Psoas muscle (tissue), 8 donors: Measurements from ENCODE around the gene ADGRB2. TPM values are rescaled to one million over a fixed set of nuclear protein-coding genes. Genes with fewer than 3 reads are reported as not detected.

Source experiments
- ATAC-seq, 4 donors: fragments of 200-7000 bp; cut with Tn5 transposase; one replicate each; pipeline ENCODE4 v1.9.1; 2020; ENCODE audit warnings: moderate library complexity in 3 of 4, mild to moderate bottlenecking in 2 of 4
- DNase-seq, 2 donors: peaks; one replicate each; pipeline ENCODE4 v3.0.0-alpha.2; 2020
- H3K27ac ChIP-seq: fragments of 200-600 bp; one replicate; pipeline ENCODE4 v1.8.0; 2022
- H3K27me3 ChIP-seq, 3 donors: fragments of 200-600 bp in 1 of 3; one replicate each; pipeline versions ENCODE4 v1.6.1 to v1.8.0; 2013 to 2022; ENCODE audit warnings: low read length in 2 of 3, mild to moderate bottlenecking in 2 of 3, moderate library complexity in 1 of 3; ENCODE audit not compliant: insufficient read depth in 3 of 3
- H3K36me3 ChIP-seq, 2 donors: fragments of 200-600 bp in 1 of 2; one replicate each; pipeline versions ENCODE4 v1.6.1 to v1.8.0; 2013 to 2022; ENCODE audit warnings: low read depth in 1 of 2, mild to moderate bottlenecking in 1 of 2, moderate library complexity in 1 of 2; ENCODE audit not compliant: insufficient read depth in 1 of 2
- H3K4me1 ChIP-seq: fragments of 200-600 bp; one replicate; pipeline ENCODE4 v1.8.0; 2022
- H3K4me3 ChIP-seq: fragments of 200-600 bp; one replicate; pipeline ENCODE4 v1.8.0; 2022; ENCODE audit warnings: mild to moderate bottlenecking
- H3K9me3 ChIP-seq: fragments of 200-600 bp; one replicate; pipeline ENCODE4 v1.8.0; 2022
- CTCF ChIP-seq: fragments of 200-600 bp; IDR thresholded peaks from one replicate; pipeline ENCODE4 v1.8.0; 2022; ENCODE audit warnings: antibody characterized with exemption
- WGBS, 3 donors: extraction: QIAGEN DNeasy Blood & Tissue Kit; methylation state at CpG; one replicate each; pipeline versions ENCODE4 v1.1.6 to v1.1.7; 2013; 5-methylcytosine and 5-hydroxymethylcytosine counted together
- intact Hi-C, 2 donors: fragments of 100-400 bp; cut with DNase I; formaldehyde crosslinking; loops; one replicate each; pipeline versions ENCODE4 v1.11.0 to v1.14.2; 2022
- polyA plus RNA-seq, 3 donors: library from polyadenylated mRNA; stranded (reverse); fragments of 200-250 nt; gene quantifications; one replicate each; pipeline ENCODE4 v1.2.3, GENCODE V29; 2013
- total RNA-seq, 4 donors: library from RNA; stranded (reverse); fragmentation: NEBNext Ultra II Directional in 2 of 4; extraction: Animal tissue kit (Norgen Biotek cat#: 25700) in 2 of 4; gene quantifications; one replicate each; pipeline versions ENCODE4 v1.2.1 to v1.2.4, GENCODE V29; 2021 to 2023
- donor health status: healthy with polysubstance abuse.
- donor health status: DM: no; HTN: no; CAD: no; lungs with moderate emphysema.
- donor health status: Bipolar disorder and iron deficiency.
- donor health status: healthy.
- donor health status: DM: yes; HTN: yes; CAD: no.
- donor health status: DM: no; HTN: no; CAD: no.
- donor health status: DM: no; HTN: no; CAD: no.
- donor health status: DM: yes; HTN: yes; CAD: no.

Gene ADGRB2
- total and polyA plus RNA-seq, 7 donors, result 0.44 to 1.8 (median 0.73) TPM

GRCh38 chr1:31753707-31754349, 10.3 kb downstream of the ADGRB2 start:
- no peak for TF ChIP-seq CTCF
- Histone ChIP-seq H3K36me3 (no peaks in the 10 kb centered on the region), H3K4me1 (peaks cover 33% of the 10 kb centered on the region), H3K27me3 (no peaks in the 10 kb centered on the region), H3K9me3 (no peaks in the 10 kb centered on the region), H3K4me3 (no peak overlapping the region), H3K27ac (peak overlapping the region; percentile 66)
- ATAC-seq (peak; percentile 62 to 83 (median 80)), DNase-seq (peak; percentile 52 to 80)
- intact Hi-C loops, result no loop called here
- 12 to 32% (median 23%) methylated on average over 9 of the region's 9 CpGs for WGBS, 3 donors

GRCh38 chr1:31752952-31753475, 11.1 kb downstream of the ADGRB2 start:
- no peak for TF ChIP-seq CTCF
- intact Hi-C loops, result no loop called here
- ATAC-seq (peak; percentile 35 to 64 (median 46)), DNase-seq (no peak)
- Histone ChIP-seq H3K9me3 (no peaks in the 10 kb centered on the region), H3K4me3 (peak overlapping the region; percentile 2), H3K27me3 (no peaks in the 10 kb centered on the region), H3K4me1 (peaks cover 33% of the 10 kb centered on the region), H3K36me3 (no peaks in the 10 kb centered on the region), H3K27ac (peak overlapping the region; percentile 66)
- 33 to 37% (median 34%) methylated on average over 12 of the region's 12 CpGs for WGBS, 3 donors

- H3K9me3 ChIP-seq, result no peaks in the 10 kb centered on the region
- H3K36me3 ChIP-seq, result no peaks in the 10 kb centered on the region
- H3K4me1 ChIP-seq, result peaks cover 33% of the 10 kb centered on the region
- H3K4me3 ChIP-seq, result no peak overlapping the region
- no peak overlapping the region for H3K27ac ChIP-seq
- DNase-seq (no peak), ATAC-seq (no peak)
- no peaks in the 10 kb centered on the region for H3K27me3 ChIP-seq
- no peak for TF ChIP-seq CTCF
- intact Hi-C loops, result no loop called here
- 63 to 70% (median 63%) methylated on average over 7 of the region's 7 CpGs for WGBS, 3 donors
Observed at GRCh38 chr1:31752258-31752657, 11.9 kb downstream of the ADGRB2 start.

- intact Hi-C loops, result no loop called here
- H3K27me3 ChIP-seq, result no peaks in the 10 kb centered on the region
- DNase-seq, result no peak
- no peaks in the 10 kb centered on the region for H3K9me3 ChIP-seq
- H3K27ac ChIP-seq, result no peak overlapping the region
- no peak overlapping the region for H3K4me3 ChIP-seq
- no peak for ATAC-seq
- no peaks in the 10 kb centered on the region for H3K36me3 ChIP-seq
- H3K4me1 ChIP-seq, result peaks cover 33% of the 10 kb centered on the region
- 72 to 85% (median 79%) methylated on average over 5 of the region's 5 CpGs for WGBS, 3 donors
- TF ChIP-seq CTCF, result no peak
Observed at GRCh38 chr1:31751822-31752241, 12.3 kb downstream of the ADGRB2 start.
